Measurements from ENCODE around the gene VCAM1. TPM values are rescaled to one million over a fixed set of nuclear protein-coding genes. Genes with fewer than 3 reads are reported as not detected.

VCAM1 gene
- total and polyA plus RNA-seq, 2 of the 8 experiments (the other 6 are each of a cell fraction or from before 2014, with no cell fraction given), result 0.21 TPM; not detected in 1

DNA sequence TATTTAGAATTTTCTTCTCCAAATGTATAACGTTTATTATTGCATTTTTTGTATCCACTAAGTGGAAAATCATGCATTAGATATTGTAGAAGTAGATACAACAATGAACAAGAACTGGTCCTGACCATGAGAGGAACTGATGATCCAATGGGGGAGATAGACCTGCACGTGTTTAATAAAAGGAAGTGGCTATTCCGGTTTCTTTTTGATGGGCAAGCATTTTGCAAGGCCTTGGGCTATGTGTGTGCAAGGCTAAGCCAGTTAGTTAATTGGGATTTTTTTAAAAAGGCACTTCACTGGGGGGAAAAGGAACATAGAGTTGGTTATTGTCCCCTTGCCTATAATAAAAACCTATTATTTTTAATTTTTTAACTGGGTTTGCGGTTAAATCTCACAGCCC lies 961 bp upstream of the VCAM1 start:
- CTCF ChIA-PET (ENCODE audit: partially characterized antibody), result interaction anchor here (1.2 kb wide), 1 partner anchor 31 kb away, joined by 3 read pairs; no protein-coding TSS in a partner anchor

More for the DNA sequence above, 961 bp upstream of the VCAM1 start:
- POLR2A ChIA-PET (ENCODE audit: partially characterized antibody), result no interaction called here
- Histone ChIP-seq H3K23ac (ENCODE audit: insufficient read length) (no peak overlapping the region), H3K27ac (ENCODE audit: low read depth, low read length) (no peak overlapping the region), H3K14ac (ENCODE audit: insufficient read length) (no peak overlapping the region), H3K4me3 (ENCODE audit: extremely low read depth in 1 of 4, insufficient read depth in 2 of 4, low read depth in 3 of 4, low read length in 4 of 4) (no peak overlapping the region), H2BK5ac (ENCODE audit: low read depth, low read length) (no peak overlapping the region), H2BK15ac (ENCODE audit: low read length) (no peak overlapping the region), H4K91ac (replicated peaks; ENCODE audit: insufficient read length, low read length) (no peak overlapping the region), H3K4me2 (ENCODE audit: insufficient read depth in 1 of 2, low read depth in 2 of 2, low read length in 2 of 2) (no peak overlapping the region), H2BK120ac (replicated peaks; ENCODE audit: low read depth, low read length) (no peak overlapping the region), H2BK20ac (ENCODE audit: low read length) (no peak overlapping the region), H2AFZ (ENCODE audit: low read length) (no peak overlapping the region), H4K8ac (ENCODE audit: extremely low read depth, insufficient read depth, low read length) (no peak overlapping the region), H3K79me2 (ENCODE audit: control insufficient read depth in 1 of 2, insufficient read depth in 2 of 2, low read length in 2 of 2) (no peaks in the 10 kb centered on the region), H3K79me1 (ENCODE audit: low read depth, low read length) (no peaks in the 10 kb centered on the region), H3K18ac (ENCODE audit: extremely low read depth, low read length) (no peak overlapping the region), H4K20me1 (replicated peaks in 1 of 2; ENCODE audit: control insufficient read depth in 1 of 2, insufficient read depth in 2 of 2, low read length in 2 of 2) (no peaks in the 10 kb centered on the region), H2AK5ac (ENCODE audit: low read depth, low read length) (no peak overlapping the region), H3K9ac (replicated peaks in 1 of 4; ENCODE audit: extremely low read depth in 1 of 4, low read depth in 3 of 4, low read length in 3 of 4) (no peak overlapping the region), H3K36me3 (ENCODE audit: control insufficient read depth in 2 of 4, insufficient read depth in 4 of 4, low read length in 3 of 4) (no peaks in the 10 kb centered on the region), H3K4ac (replicated peaks; ENCODE audit: insufficient read length, low read depth, low read length) (no peak overlapping the region), H3K9me3 (ENCODE audit: insufficient read depth in 2 of 2, low read depth in 1 of 2, low read length in 1 of 2) (no peaks in the 10 kb centered on the region), H3K4me1 (replicated peaks in 1 of 4; ENCODE audit: control insufficient read depth in 3 of 4, insufficient read depth in 4 of 4, low read length in 3 of 4) (peaks cover 0 to 4% (median under 1%) of the 10 kb centered on the region in 4 experiments; a peak in 4 of 7 replicates), H3K23me2 (ENCODE audit: low read depth, low read length) (no peaks in the 10 kb centered on the region), H4K5ac (ENCODE audit: insufficient read length, low read depth, low read length) (no peak overlapping the region), H3K27me3 (replicated peaks in 1 of 4; ENCODE audit: control insufficient read depth in 3 of 4, extremely low read depth in 1 of 4, insufficient read depth in 3 of 4, low read length in 3 of 4) (peaks cover 0 to 1% (median 0%) of the 10 kb centered on the region in 4 experiments; a peak in 2 of 7 replicates), H2BK12ac (ENCODE audit: low read depth, low read length) (no peak overlapping the region), H3K56ac (replicated peaks; ENCODE audit: insufficient read length, low read depth, low read length) (no peak overlapping the region)
- DNase-seq (ENCODE audit: low read depth in 1 of 2, low spot score in 2 of 2), result no peak
- 87% methylated on average over 4 of the region's 4 CpGs; no CpG with 5 or more reads in 1 of the 2 experiments for WGBS, 2 experiments (ENCODE audit: extremely low coverage in 1 of 2, insufficient coverage in 1 of 2, insufficient read length in 1 of 2, insufficient replicate concordance in 2 of 2, low coverage in 1 of 2, low lambda C conversion rate in 2 of 2, missing lambda C conversion rate in 1 of 2)
- no peak for FAIRE-seq
- TF ChIP-seq SAP30 (IDR thresholded peaks at IDR 0.05; ENCODE audit: insufficient read depth, insufficient replicate concordance, low read length) (no peak), ZNF274 (IDR thresholded peaks at IDR 0.05; ENCODE audit: borderline replicate concordance, extremely low read depth, low read length) (no peak), RBBP5 (IDR thresholded peaks at IDR 0.05; ENCODE audit: borderline replicate concordance, low read depth, low read length) (no peak), POLR2A (IDR thresholded peaks at IDR 0.05; ENCODE audit: control extremely low read depth in 1 of 2, low read depth in 2 of 2, low read length in 2 of 2) (no peak), EGR1 (IDR thresholded peaks at IDR 0.05; ENCODE audit: borderline replicate concordance, low read depth, low read length) (no peak), RFX5 (IDR thresholded peaks at IDR 0.05; ENCODE audit: borderline replicate concordance, low read depth, low read length) (no peak), KDM1A (IDR thresholded peaks at IDR 0.05; ENCODE audit: borderline replicate concordance, low read length) (no peak), HDAC2 (IDR thresholded peaks at IDR 0.05; ENCODE audit: borderline replicate concordance in 1 of 2, low read depth in 2 of 2, low read length in 2 of 2) (no peak)
- TF ChIP-seq, protein P1, sequence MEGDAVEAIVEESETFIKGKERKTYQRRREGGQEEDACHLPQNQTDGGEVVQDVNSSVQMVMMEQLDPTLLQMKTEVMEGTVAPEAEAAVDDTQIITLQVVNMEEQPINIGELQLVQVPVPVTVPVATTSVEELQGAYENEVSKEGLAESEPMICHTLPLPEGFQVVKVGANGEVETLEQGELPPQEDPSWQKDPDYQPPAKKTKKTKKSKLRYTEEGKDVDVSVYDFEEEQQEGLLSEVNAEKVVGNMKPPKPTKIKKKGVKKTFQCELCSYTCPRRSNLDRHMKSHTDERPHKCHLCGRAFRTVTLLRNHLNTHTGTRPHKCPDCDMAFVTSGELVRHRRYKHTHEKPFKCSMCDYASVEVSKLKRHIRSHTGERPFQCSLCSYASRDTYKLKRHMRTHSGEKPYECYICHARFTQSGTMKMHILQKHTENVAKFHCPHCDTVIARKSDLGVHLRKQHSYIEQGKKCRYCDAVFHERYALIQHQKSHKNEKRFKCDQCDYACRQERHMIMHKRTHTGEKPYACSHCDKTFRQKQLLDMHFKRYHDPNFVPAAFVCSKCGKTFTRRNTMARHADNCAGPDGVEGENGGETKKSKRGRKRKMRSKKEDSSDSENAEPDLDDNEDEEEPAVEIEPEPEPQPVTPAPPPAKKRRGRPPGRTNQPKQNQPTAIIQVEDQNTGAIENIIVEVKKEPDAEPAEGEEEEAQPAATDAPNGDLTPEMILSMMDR (IDR thresholded peaks at IDR 0.05; ENCODE audit: control extremely low read depth in 1 of 3, insufficient read depth in 1 of 3, low read depth in 1 of 3, low read length in 3 of 3), result no peak

All from H1 (cell line).